Large intestine (tissue), 3 donors: Measurements from ENCODE around the gene CTNNA3. TPM values are rescaled to one million over a fixed set of nuclear protein-coding genes. Genes with fewer than 3 reads are reported as not detected.
"Not testable (repeated sequence)": the region's sequence is repeated elsewhere in the genome, so short reads cannot be mapped to it uniquely, and the experiment has no call there.

Source experiments
- DNase-seq, 2 donors: peaks; one replicate each; pipeline versions ENCODE4 v3.0.0 to v3.0.0-alpha.2; 2013
- H3K27ac ChIP-seq: one replicate; pipeline ENCODE4 v1.5.1; 2013; ENCODE audit warnings: low read length
- H3K27me3 ChIP-seq: 2 replicates; pipeline ENCODE4 v1.6.1; 2013; ENCODE audit warnings: low read length; ENCODE audit not compliant: control insufficient read depth, insufficient read depth
- H3K36me3 ChIP-seq: 2 replicates; pipeline ENCODE4 v1.6.1; 2013; ENCODE audit warnings: low read length; ENCODE audit not compliant: control insufficient read depth, insufficient read depth
- H3K4me1 ChIP-seq: one replicate; pipeline ENCODE4 v1.6.1; 2013; ENCODE audit warnings: low read length; ENCODE audit not compliant: control insufficient read depth, insufficient read depth
- H3K4me3 ChIP-seq: one replicate; pipeline ENCODE4 v1.5.1; 2013; ENCODE audit warnings: low read length
- H3K9me3 ChIP-seq: one replicate; pipeline ENCODE4 v1.6.1; 2013; ENCODE audit warnings: mild to moderate bottlenecking, low read depth, low read length, moderate library complexity; ENCODE audit not compliant: control insufficient read depth
- WGBS: methylation state at CpG from one replicate; pipeline ENCODE4 v1.1.5; 2013; ENCODE audit warnings: low lambda C conversion rate; ENCODE audit not compliant: insufficient coverage; 5-methylcytosine and 5-hydroxymethylcytosine counted together
- polyA plus RNA-seq: library from polyadenylated mRNA; unstranded; fragments of 120-200 nt; gene quantifications from one replicate; pipeline ENCODE4 v1.2.1, GENCODE V29; 2013

CTNNA3 gene
- polyA plus RNA-seq, 1 donor = 2.3 TPM

GRCh38 chr10:67696679-67697078, 684 bp upstream of the CTNNA3 start:
- Histone ChIP-seq H3K27me3 (no peaks in the 10 kb centered on the region), H3K4me3 (no peak overlapping the region), H3K9me3 (no peaks in the 10 kb centered on the region), H3K36me3 (no peaks in the 10 kb centered on the region), H3K4me1 (no peaks in the 10 kb centered on the region), H3K27ac (no peak overlapping the region)
- WGBS = 82% methylated on average over 2 of the region's 2 CpGs
- no peak for DNase-seq

DNA sequence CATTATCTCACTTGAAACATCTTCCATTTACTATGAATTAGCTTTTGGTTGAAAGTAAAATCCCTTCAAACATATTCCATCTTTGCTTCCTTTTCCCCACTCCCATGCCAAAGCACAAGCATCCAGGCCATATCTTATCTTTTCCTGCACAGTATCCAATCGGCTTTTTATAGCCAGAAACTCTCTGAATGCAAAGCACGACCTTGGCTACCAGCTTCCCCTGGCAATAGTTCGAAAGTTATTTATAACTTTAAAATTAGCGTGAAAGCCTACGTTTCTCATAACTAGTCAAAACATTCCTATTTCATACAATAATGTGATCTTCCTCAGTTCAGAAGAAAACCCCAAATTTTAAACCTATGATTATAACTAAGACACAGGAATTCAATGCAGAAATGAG, 440 bp downstream of the CTNNA3 start:
- H3K9me3 ChIP-seq = peaks cover 3% of the 10 kb centered on the region
- H3K4me1 ChIP-seq = no peaks in the 10 kb centered on the region
- WGBS = 6% methylated on average over 3 of the region's 5 CpGs
- H3K27ac ChIP-seq = no peak overlapping the region
- peak overlapping the region; percentile 20 for H3K4me3 ChIP-seq
- H3K27me3 ChIP-seq = no peaks in the 10 kb centered on the region
- no peak for DNase-seq
- no peaks in the 10 kb centered on the region for H3K36me3 ChIP-seq

- H3K4me3 ChIP-seq, DNase-seq, H3K27ac ChIP-seq, H3K36me3 ChIP-seq, H3K4me1 ChIP-seq, H3K27me3 ChIP-seq, H3K9me3 ChIP-seq: not testable (repeated sequence)
- WGBS = no CpG with 5 or more reads among the region's 25 CpGs
Measured at GRCh38 chr10:67691861-67692260, 4.1 kb downstream of the CTNNA3 start.

GRCh38 chr10:67690540-67690939, 5.5 kb downstream of the CTNNA3 start:
- H3K4me1 ChIP-seq, H3K9me3 ChIP-seq, H3K27me3 ChIP-seq, H3K4me3 ChIP-seq, DNase-seq, H3K36me3 ChIP-seq, H3K27ac ChIP-seq: not testable (repeated sequence)
- WGBS = no CpG with 5 or more reads among the region's 7 CpGs

DNA sequence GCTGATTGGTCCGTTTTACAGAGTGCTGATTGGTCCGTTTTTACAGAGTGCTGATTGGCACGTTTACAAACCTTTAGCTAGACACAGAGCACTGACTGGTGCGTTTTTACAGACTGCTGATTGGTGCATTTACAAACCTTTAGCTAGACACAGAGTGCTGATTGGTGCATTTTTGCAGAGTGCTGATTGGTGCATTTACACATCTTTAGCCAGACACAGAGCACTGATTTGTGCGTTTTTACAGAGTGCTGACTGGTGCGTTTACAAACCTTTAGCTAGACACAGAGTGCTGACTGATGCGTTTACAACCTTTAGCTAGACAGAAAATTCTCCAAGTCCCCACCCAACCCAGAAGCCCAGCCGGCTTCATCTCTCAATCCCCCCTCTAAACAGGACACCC, 11.9 kb downstream of the CTNNA3 start:
- no CpG with 5 or more reads among the region's 8 CpGs for WGBS
- not testable (repeated sequence) for H3K36me3 ChIP-seq, H3K27ac ChIP-seq, H3K4me3 ChIP-seq, H3K27me3 ChIP-seq, DNase-seq, H3K4me1 ChIP-seq, H3K9me3 ChIP-seq

DNA sequence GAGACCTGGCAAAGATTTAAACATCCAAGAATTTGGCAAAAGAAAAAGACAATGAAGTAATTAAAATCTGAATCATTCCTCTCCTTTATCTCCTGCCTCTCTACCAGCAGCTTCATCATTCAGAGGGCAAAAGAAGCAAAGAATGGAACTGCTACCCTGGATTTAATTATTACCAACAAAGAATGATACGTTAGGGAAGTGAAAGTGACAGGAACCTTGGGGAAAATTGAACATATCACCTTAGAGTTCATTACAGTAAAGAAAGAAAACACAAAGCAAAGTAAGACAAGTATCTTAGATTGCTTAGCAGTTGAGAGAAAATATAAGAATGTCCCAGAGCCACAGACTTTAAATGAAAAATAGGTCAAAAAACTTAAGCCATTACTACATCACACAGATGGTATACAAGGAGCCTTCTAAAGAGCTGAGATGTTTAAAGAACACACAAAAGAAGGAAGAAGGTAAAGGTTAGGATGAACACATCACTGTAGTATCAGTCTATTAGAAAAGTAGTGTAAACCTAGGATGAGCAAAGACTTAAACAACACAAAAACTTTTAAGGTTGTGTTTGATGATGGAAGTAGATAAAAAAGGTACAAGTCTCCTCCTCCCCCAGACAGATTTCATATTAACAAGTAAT, 17.5 kb downstream of the CTNNA3 start:
- Histone ChIP-seq H3K4me3 (no peak overlapping the region), H3K4me1 (no peaks in the 10 kb centered on the region), H3K27ac (no peak overlapping the region), H3K36me3 (no peaks in the 10 kb centered on the region), H3K27me3 (no peaks in the 10 kb centered on the region), H3K9me3 (no peaks in the 10 kb centered on the region)
- WGBS = no CpG with 5 or more reads among the region's 1 CpG
- DNase-seq = no peak

DNA sequence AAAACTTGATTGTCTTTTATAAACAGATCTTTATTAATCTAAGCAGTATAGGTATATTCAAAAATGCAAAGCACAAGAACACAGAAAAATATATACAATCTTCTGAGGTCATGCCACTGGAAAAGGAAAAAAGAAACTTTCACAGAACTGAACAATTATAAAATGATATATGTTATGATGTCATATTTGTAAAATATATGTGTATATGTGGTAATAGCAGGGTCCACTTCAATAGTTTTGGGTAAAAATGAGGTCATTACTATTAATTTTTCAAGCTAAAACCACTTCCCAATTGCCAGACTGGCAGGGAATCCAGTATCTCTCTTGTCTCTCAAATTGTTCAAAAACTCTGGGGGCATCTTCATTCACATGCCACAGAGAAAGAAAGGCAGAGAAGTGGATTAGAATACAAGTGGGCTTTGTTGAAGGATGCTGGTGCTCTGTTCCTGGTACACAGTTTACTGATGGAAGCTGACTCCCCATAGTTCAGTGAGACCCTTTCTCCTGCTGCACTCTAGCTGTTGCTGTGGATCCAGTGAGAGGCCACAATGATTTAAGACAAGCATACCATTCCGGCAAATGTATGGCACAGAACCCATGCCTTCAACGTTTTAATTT, 19.7 kb downstream of the CTNNA3 start:
- WGBS = no CpG with 5 or more reads among the region's 2 CpGs
- Histone ChIP-seq H3K4me1 (no peaks in the 10 kb centered on the region), H3K27me3 (no peaks in the 10 kb centered on the region), H3K27ac (no peak overlapping the region), H3K9me3 (no peaks in the 10 kb centered on the region), H3K36me3 (no peaks in the 10 kb centered on the region), H3K4me3 (no peak overlapping the region)
- no peak for DNase-seq

DNA sequence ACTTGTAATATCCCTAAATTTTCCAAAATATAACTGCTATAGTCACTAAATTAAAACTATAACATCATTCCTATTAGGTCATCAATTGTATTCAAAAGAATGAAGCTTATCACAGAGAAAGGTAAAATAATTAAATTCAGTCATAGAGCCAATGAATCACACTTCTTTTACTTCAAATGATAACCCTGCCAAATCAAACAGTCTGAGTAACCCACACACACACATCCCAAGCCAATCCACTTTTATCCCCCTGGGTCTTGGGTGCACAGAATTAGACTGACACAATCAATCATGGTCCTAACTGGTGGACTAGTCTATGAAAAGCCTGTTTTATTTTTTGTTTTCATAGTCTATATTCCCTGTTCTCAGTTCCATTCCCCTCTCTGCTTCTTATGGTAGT, 25.6 kb downstream of the CTNNA3 start:
- H3K4me1 ChIP-seq = no peaks in the 10 kb centered on the region
- no peak overlapping the region for H3K4me3 ChIP-seq
- no peaks in the 10 kb centered on the region for H3K36me3 ChIP-seq
- no peaks in the 10 kb centered on the region for H3K27me3 ChIP-seq
- no peak for DNase-seq
- no peaks in the 10 kb centered on the region for H3K9me3 ChIP-seq
- no peak overlapping the region for H3K27ac ChIP-seq

DNA sequence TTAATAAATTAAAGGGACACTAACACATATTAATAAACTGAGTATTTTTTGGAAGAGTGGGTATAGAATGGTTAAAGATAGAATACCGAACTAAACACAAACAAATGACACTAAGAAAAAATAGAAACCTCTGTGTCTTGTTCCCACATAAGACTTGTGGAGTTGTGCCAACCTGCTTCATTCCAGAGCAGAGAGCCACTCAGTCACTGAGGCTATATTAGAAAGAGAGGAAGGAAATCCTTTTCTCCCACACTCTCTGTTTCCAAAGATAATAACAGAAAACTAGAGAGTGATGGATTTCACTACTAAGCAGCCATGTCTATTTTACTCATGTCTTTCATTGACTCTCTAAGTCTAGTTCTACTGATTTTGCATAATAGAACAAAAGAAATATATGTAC, 26.0 kb downstream of the CTNNA3 start:
- 88% methylated on average over 1 of the region's 1 CpG for WGBS
- Histone ChIP-seq H3K36me3 (no peaks in the 10 kb centered on the region), H3K4me1 (no peaks in the 10 kb centered on the region), H3K27me3 (no peaks in the 10 kb centered on the region), H3K4me3 (no peak overlapping the region), H3K9me3 (no peaks in the 10 kb centered on the region), H3K27ac (no peak overlapping the region)
- DNase-seq = no peak

- Histone ChIP-seq H3K9me3 (no peaks in the 10 kb centered on the region), H3K4me1 (no peaks in the 10 kb centered on the region), H3K27me3 (no peaks in the 10 kb centered on the region), H3K4me3 (no peak overlapping the region), H3K36me3 (no peaks in the 10 kb centered on the region), H3K27ac (no peak overlapping the region)
- no CpG with 5 or more reads among the region's 3 CpGs for WGBS
- no peak for DNase-seq
Measured at GRCh38 chr10:67668448-67668847, 27.5 kb downstream of the CTNNA3 start.

GRCh38 chr10:67667035-67667425, 29.0 kb downstream of the CTNNA3 start:
- 100% methylated on average over 1 of the region's 1 CpG for WGBS
- no peak overlapping the region for H3K4me3 ChIP-seq
- no peak overlapping the region for H3K27ac ChIP-seq
- no peak for DNase-seq
- no peaks in the 10 kb centered on the region for H3K9me3 ChIP-seq
- H3K27me3 ChIP-seq = no peaks in the 10 kb centered on the region
- no peaks in the 10 kb centered on the region for H3K36me3 ChIP-seq
- no peaks in the 10 kb centered on the region for H3K4me1 ChIP-seq
